ENCODE data around the gene IL17RD.

IL17RD gene

GRCh38 chr3:57158813-57159738 is 6.1 kb downstream of the IL17RD start:
- no peak for DNase-seq (ENCODE audit: low read depth in 2 of 2)

GRCh38 chr3:57158325-57158724 is 6.8 kb downstream of the IL17RD start:
- DNase-seq (ENCODE audit: low read depth in 2 of 2): no peak

- DNase-seq (ENCODE audit: low read depth in 2 of 2): no peak
Observed at GRCh38 chr3:57157545-57157944, 7.6 kb downstream of the IL17RD start.

GRCh38 chr3:57155310-57155643 is 9.9 kb downstream of the IL17RD start:
- DNase-seq (ENCODE audit: low read depth in 2 of 2): no peak

- DNase-seq (ENCODE audit: low read depth in 2 of 2): no peak
Observed at GRCh38 chr3:57154470-57155309, 10.5 kb downstream of the IL17RD start.

- DNase-seq (ENCODE audit: low read depth in 2 of 2): no peak
Observed at GRCh38 chr3:57152151-57153143, 12.7 kb downstream of the IL17RD start.

- no peak for DNase-seq (ENCODE audit: low read depth in 2 of 2)
Observed at GRCh38 chr3:57151749-57152148, 13.4 kb downstream of the IL17RD start.

- no peak for DNase-seq (ENCODE audit: low read depth in 2 of 2)
Observed at GRCh38 chr3:57151021-57151449, 14.1 kb downstream of the IL17RD start.

- DNase-seq (ENCODE audit: low read depth in 2 of 2): no peak
Observed at GRCh38 chr3:57150113-57150581, 15.0 kb downstream of the IL17RD start.

- no peak for DNase-seq (ENCODE audit: low read depth in 2 of 2)
Observed at GRCh38 chr3:57147071-57147470, 18.1 kb downstream of the IL17RD start.

GRCh38 chr3:57145852-57146251 is 19.3 kb downstream of the IL17RD start:
- DNase-seq (ENCODE audit: low read depth in 2 of 2): no peak

GRCh38 chr3:57144952-57145351 is 20.2 kb downstream of the IL17RD start:
- no peak for DNase-seq (ENCODE audit: low read depth in 2 of 2)

GRCh38 chr3:57143886-57144459 is 21.2 kb downstream of the IL17RD start:
- DNase-seq (ENCODE audit: low read depth in 2 of 2): no peak

- no peak for DNase-seq (ENCODE audit: low read depth in 2 of 2)
Observed at GRCh38 chr3:57142411-57142723, 22.8 kb downstream of the IL17RD start.

GRCh38 chr3:57141719-57142410 is 23.3 kb downstream of the IL17RD start:
- no peak for DNase-seq (ENCODE audit: low read depth in 2 of 2)

- no peak for DNase-seq (ENCODE audit: low read depth in 2 of 2)
Observed at GRCh38 chr3:57140894-57141293, 24.3 kb downstream of the IL17RD start.

GRCh38 chr3:57135964-57136719 is 29.0 kb downstream of the IL17RD start:
- no peak for DNase-seq (ENCODE audit: low read depth in 2 of 2)

GRCh38 chr3:57133157-57133556 is 32.0 kb downstream of the IL17RD start:
- DNase-seq (ENCODE audit: low read depth in 2 of 2): no peak

GRCh38 chr3:57132674-57133073 is 32.5 kb downstream of the IL17RD start:
- no peak for DNase-seq (ENCODE audit: low read depth in 2 of 2)

GRCh38 chr3:57131210-57131588 is 34.0 kb downstream of the IL17RD start:
- DNase-seq (ENCODE audit: low read depth in 2 of 2): no peak
